HEK293 (cell line): ENCODE data around the gene CREG2.

ENCODE experiments used
- IKZF3 ChIP-seq: fragments of 450-650 bp; IDR thresholded peaks from 2 replicates; pipeline ENCODE4 v1.5.0; 2018; ENCODE audit warnings: missing biosample characterization, mild to moderate bottlenecking, missing genetic modification characterization, moderate library complexity
- YY1 ChIP-seq: fragments of 450-650 bp; formaldehyde crosslinking; IDR thresholded peaks from 2 replicates; pipeline ENCODE4 v1.5.1; 2018; ENCODE audit warnings: missing biosample characterization, missing genetic modification characterization
- ZBTB17 ChIP-seq: fragments of 450-650 bp; formaldehyde crosslinking; IDR thresholded peaks from 2 replicates; pipeline ENCODE4 v1.5.1; 2016; ENCODE audit warnings: missing biosample characterization, missing genetic modification characterization
- ZNF23 ChIP-seq: fragments of 450-650 bp; formaldehyde crosslinking; IDR thresholded peaks from 2 replicates; pipeline ENCODE4 v1.5.1; 2016; ENCODE audit warnings: missing biosample characterization, missing genetic modification characterization, borderline replicate concordance
- ZNF585B ChIP-seq: fragments of 450-650 bp; formaldehyde crosslinking; IDR thresholded peaks from 2 replicates; pipeline ENCODE4 v1.5.1; 2016; ENCODE audit warnings: missing biosample characterization, missing genetic modification characterization
- ZSCAN30 ChIP-seq: fragments of 450-650 bp; IDR thresholded peaks from 2 replicates; pipeline ENCODE4 v1.5.1; 2018; ENCODE audit warnings: missing biosample characterization, mild to moderate bottlenecking, missing genetic modification characterization, moderate library complexity
- TF ChIP-seq, protein P1 (sequence below): fragments of 450-650 bp; formaldehyde crosslinking; IDR thresholded peaks from 2 replicates; pipeline ENCODE4 v1.5.1; 2016; ENCODE audit warnings: missing biosample characterization, missing genetic modification characterization
- TF ChIP-seq, protein P2 (sequence below): fragments of 450-650 bp; formaldehyde crosslinking; IDR thresholded peaks from 2 replicates; pipeline ENCODE4 v1.5.1; 2016; ENCODE audit warnings: missing biosample characterization, missing genetic modification characterization
- TF ChIP-seq, protein P3 (sequence below): fragments of 450-650 bp; formaldehyde crosslinking; optimal IDR thresholded peaks from 2 replicates; pipeline ENCODE3; 2016; ENCODE audit warnings: missing biosample characterization, mild to moderate bottlenecking, missing genetic modification characterization
- TF ChIP-seq, protein P4 (sequence below): fragments of 450-650 bp; formaldehyde crosslinking; IDR thresholded peaks from 2 replicates; pipeline ENCODE4 v1.5.1; 2016; ENCODE audit warnings: missing biosample characterization, missing genetic modification characterization, low read depth

DNA sequence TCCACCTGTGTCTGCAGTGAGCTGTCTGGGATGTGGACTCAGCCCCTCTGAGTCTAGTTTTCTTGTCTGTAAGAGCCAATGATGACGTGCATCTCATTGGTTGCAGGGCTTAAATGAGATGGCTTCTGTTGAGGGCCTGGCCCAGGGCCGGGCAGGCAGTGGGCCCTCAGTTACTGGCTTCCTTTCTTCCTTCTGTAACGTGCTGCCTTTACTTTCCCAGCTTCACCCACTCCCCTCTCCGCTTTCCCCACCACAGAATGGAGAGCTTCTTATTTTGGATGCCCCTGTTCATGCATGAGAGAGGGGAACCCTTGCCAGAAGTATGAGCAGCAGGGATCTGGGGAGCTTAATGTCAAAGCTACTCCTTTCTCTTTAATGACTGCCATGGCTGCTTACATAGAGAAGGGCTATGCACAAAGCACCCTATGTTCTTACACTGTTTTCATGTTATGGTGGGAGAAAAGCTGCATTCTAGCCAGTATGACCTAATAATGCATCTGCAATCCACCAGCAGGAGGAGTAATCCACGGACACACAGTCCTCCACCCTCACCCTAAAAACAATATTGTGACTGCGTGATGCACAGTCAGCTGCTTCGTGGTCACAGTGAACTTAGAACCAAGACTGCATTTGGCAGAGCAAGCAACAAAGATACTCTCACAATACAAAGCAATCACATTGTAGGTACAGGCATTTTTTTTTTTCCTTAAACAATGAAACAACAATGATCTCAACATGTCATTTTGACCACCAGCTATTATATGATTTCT lies 37.2 kb downstream of the CREG2 start:
- TF ChIP-seq, protein P1, sequence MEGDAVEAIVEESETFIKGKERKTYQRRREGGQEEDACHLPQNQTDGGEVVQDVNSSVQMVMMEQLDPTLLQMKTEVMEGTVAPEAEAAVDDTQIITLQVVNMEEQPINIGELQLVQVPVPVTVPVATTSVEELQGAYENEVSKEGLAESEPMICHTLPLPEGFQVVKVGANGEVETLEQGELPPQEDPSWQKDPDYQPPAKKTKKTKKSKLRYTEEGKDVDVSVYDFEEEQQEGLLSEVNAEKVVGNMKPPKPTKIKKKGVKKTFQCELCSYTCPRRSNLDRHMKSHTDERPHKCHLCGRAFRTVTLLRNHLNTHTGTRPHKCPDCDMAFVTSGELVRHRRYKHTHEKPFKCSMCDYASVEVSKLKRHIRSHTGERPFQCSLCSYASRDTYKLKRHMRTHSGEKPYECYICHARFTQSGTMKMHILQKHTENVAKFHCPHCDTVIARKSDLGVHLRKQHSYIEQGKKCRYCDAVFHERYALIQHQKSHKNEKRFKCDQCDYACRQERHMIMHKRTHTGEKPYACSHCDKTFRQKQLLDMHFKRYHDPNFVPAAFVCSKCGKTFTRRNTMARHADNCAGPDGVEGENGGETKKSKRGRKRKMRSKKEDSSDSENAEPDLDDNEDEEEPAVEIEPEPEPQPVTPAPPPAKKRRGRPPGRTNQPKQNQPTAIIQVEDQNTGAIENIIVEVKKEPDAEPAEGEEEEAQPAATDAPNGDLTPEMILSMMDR (tag by site-specific recombination), result no peak
- no peak for TF ChIP-seq YY1
- TF ChIP-seq, protein P2, sequence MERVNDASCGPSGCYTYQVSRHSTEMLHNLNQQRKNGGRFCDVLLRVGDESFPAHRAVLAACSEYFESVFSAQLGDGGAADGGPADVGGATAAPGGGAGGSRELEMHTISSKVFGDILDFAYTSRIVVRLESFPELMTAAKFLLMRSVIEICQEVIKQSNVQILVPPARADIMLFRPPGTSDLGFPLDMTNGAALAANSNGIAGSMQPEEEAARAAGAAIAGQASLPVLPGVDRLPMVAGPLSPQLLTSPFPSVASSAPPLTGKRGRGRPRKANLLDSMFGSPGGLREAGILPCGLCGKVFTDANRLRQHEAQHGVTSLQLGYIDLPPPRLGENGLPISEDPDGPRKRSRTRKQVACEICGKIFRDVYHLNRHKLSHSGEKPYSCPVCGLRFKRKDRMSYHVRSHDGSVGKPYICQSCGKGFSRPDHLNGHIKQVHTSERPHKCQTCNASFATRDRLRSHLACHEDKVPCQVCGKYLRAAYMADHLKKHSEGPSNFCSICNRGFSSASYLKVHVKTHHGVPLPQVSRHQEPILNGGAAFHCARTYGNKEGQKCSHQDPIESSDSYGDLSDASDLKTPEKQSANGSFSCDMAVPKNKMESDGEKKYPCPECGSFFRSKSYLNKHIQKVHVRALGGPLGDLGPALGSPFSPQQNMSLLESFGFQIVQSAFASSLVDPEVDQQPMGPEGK (tag by site-specific recombination), result no peak
- TF ChIP-seq ZBTB17, result no peak
- TF ChIP-seq, protein P3, sequence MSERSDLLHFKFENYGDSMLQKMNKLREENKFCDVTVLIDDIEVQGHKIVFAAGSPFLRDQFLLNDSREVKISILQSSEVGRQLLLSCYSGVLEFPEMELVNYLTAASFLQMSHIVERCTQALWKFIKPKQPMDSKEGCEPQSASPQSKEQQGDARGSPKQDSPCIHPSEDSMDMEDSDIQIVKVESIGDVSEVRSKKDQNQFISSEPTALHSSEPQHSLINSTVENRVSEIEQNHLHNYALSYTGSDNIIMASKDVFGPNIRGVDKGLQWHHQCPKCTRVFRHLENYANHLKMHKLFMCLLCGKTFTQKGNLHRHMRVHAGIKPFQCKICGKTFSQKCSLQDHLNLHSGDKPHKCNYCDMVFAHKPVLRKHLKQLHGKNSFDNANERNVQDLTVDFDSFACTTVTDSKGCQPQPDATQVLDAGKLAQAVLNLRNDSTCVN (tag by site-specific recombination), result no peak
- no peak for TF ChIP-seq IKZF3 (tag by site-specific recombination)
- TF ChIP-seq ZNF585B (tag by site-specific recombination), result no peak
- TF ChIP-seq, protein P4, sequence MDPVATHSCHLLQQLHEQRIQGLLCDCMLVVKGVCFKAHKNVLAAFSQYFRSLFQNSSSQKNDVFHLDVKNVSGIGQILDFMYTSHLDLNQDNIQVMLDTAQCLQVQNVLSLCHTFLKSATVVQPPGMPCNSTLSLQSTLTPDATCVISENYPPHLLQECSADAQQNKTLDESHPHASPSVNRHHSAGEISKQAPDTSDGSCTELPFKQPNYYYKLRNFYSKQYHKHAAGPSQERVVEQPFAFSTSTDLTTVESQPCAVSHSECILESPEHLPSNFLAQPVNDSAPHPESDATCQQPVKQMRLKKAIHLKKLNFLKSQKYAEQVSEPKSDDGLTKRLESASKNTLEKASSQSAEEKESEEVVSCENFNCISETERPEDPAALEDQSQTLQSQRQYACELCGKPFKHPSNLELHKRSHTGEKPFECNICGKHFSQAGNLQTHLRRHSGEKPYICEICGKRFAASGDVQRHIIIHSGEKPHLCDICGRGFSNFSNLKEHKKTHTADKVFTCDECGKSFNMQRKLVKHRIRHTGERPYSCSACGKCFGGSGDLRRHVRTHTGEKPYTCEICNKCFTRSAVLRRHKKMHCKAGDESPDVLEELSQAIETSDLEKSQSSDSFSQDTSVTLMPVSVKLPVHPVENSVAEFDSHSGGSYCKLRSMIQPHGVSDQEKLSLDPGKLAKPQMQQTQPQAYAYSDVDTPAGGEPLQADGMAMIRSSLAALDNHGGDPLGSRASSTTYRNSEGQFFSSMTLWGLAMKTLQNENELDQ (tag by site-specific recombination), result no peak
- TF ChIP-seq ZNF23, result no peak
- no peak for TF ChIP-seq ZSCAN30
